WTC11 (cell line): ENCODE data around the gene EIF2S3. TPM values are rescaled to one million over a fixed set of nuclear protein-coding genes. Genes with fewer than 3 reads are reported as not detected.
"Not testable (repeated sequence)": the region's sequence is repeated elsewhere in the genome, so short reads cannot be mapped to it uniquely, and the experiment has no call there.

Source experiments
- ATAC-seq: fragments of 200-7000 bp; cut with Tn5 transposase; 2 replicates; pipeline ENCODE4 v1.10.0; 2021; ENCODE audit warnings: mild to moderate bottlenecking, moderate library complexity
- CTCF ChIA-PET: fragments of 300-600 bp; sonication (Branson Sonifier 250); formaldehyde crosslinking; loops from one replicate; lab custom pipeline; 2021; ENCODE audit warnings: antibody characterized with exemption; lab: Charles Lee
- POLR2A ChIA-PET: fragments of 350-600 bp; sonication (Branson Sonifier 250); formaldehyde crosslinking; loops from one replicate; lab custom pipeline; 2021; ENCODE audit warnings: antibody characterized with exemption; lab: Charles Lee
- DNase-seq: peaks from one replicate; pipeline ENCODE4 v3.0.0; 2021; ENCODE audit warnings: low spot score
- H3K27ac Mint-ChIP-seq: 2 replicates; pipeline ENCODE4 v1.8.0; 2021; ENCODE audit warnings: mixed read lengths
- H3K27me3 Mint-ChIP-seq: 2 replicates; pipeline ENCODE4 v1.8.0; 2021; ENCODE audit warnings: low read depth, mild to moderate bottlenecking, moderate library complexity, mixed read lengths
- H3K36me3 Mint-ChIP-seq: 2 replicates; pipeline ENCODE4 v1.8.0; 2021; ENCODE audit warnings: mixed read lengths
- H3K4me1 Mint-ChIP-seq: 2 replicates; pipeline ENCODE4 v1.8.0; 2022; ENCODE audit warnings: mixed read lengths
- H3K4me3 Mint-ChIP-seq: 2 replicates; pipeline ENCODE4 v1.8.0; 2021; ENCODE audit warnings: mild to moderate bottlenecking, moderate library complexity, mixed read lengths
- H3K9me3 Mint-ChIP-seq: 2 replicates; pipeline ENCODE4 v1.8.0; 2021; ENCODE audit warnings: mixed read lengths
- ELF4 ChIP-seq: sonication (generic); formaldehyde crosslinking; IDR thresholded peaks from 2 replicates; pipeline ENCODE4 v1.8.1; 2022; ENCODE audit warnings: low read depth, mild to moderate bottlenecking, moderate library complexity, missing genetic modification reagents
- FOXK1 ChIP-seq: sonication (generic); formaldehyde crosslinking; IDR thresholded peaks from 2 replicates; pipeline ENCODE4 v1.8.0; 2022; ENCODE audit warnings: mild to moderate bottlenecking, moderate library complexity, missing genetic modification reagents
- GTF2I ChIP-seq: fragments of 250-450 bp; sonication (Bioruptor Pico); conservative IDR thresholded peaks from 2 replicates; pipeline ENCODE4 v1.4.0; 2021; ENCODE audit warnings: mild to moderate bottlenecking
- JAZF1 ChIP-seq: fragments of 250-450 bp; sonication (Bioruptor Pico); IDR thresholded peaks from 2 replicates; pipeline ENCODE4 v1.9.0; 2021; ENCODE audit warnings: moderate library complexity, mild to moderate bottlenecking, inconsistent platforms
- JUN ChIP-seq: sonication (generic); formaldehyde crosslinking; IDR thresholded peaks from 2 replicates; pipeline ENCODE4 v1.8.0; 2023; ENCODE audit warnings: mild to moderate bottlenecking, missing genetic modification reagents
- NFATC4 ChIP-seq: fragments of 250-450 bp; sonication (Bioruptor Pico); IDR thresholded peaks from 2 replicates; pipeline ENCODE4 v1.9.0; 2021; ENCODE audit warnings: mild to moderate bottlenecking
- NR1H2 ChIP-seq: sonication (generic); formaldehyde crosslinking; IDR thresholded peaks from 2 replicates; pipeline ENCODE4 v1.9.0; 2021; ENCODE audit warnings: mild to moderate bottlenecking, moderate library complexity, missing genetic modification reagents
- SMAD4 ChIP-seq: sonication (generic); formaldehyde crosslinking; IDR thresholded peaks from 2 replicates; pipeline ENCODE4 v1.8.0; 2022; ENCODE audit warnings: mild to moderate bottlenecking, missing genetic modification reagents
- SP1 ChIP-seq: sonication (generic); formaldehyde crosslinking; conservative IDR thresholded peaks from 2 replicates; pipeline ENCODE4 v1.8.1; 2022; ENCODE audit warnings: missing genetic modification reagents
- ZBTB21 ChIP-seq: sonication (generic); formaldehyde crosslinking; IDR thresholded peaks from 2 replicates; pipeline ENCODE4 v1.8.1; 2023; ENCODE audit warnings: mild to moderate bottlenecking, missing genetic modification reagents, borderline replicate concordance
- ZNF671 ChIP-seq: fragments of 250-450 bp; sonication (Bioruptor Pico); IDR thresholded peaks from 2 replicates; pipeline ENCODE4 v1.8.0; 2021; ENCODE audit warnings: mild to moderate bottlenecking
- total RNA-seq: library from RNA; stranded (reverse); gene quantifications from 3 replicates; pipeline ENCODE4 v1.2.3, GENCODE V29; 2021
- TF ChIP-seq, protein P1 (sequence below): sonication (generic); formaldehyde crosslinking; IDR thresholded peaks from 2 replicates; pipeline ENCODE4 v1.8.1; 2023; ENCODE audit warnings: mild to moderate bottlenecking, missing genetic modification reagents
- TF ChIP-seq, protein P2 (sequence below): fragments of 200-600 bp; IDR thresholded peaks from 2 replicates; pipeline ENCODE4 v1.8.0; 2022; ENCODE audit warnings: antibody characterized with exemption
- TF ChIP-seq, protein P3 (sequence below): sonication (generic); formaldehyde crosslinking; IDR thresholded peaks from 2 replicates; pipeline ENCODE4 v1.8.1; 2022; ENCODE audit warnings: mild to moderate bottlenecking, moderate library complexity, missing genetic modification reagents
- TF ChIP-seq, protein P4 (sequence below): sonication (generic); formaldehyde crosslinking; IDR thresholded peaks from 2 replicates; pipeline ENCODE4 v1.8.1; 2022; ENCODE audit warnings: missing genetic modification reagents, borderline replicate concordance
- TF ChIP-seq, protein P5 (sequence below): fragments of 250-450 bp; sonication (Bioruptor Pico); conservative IDR thresholded peaks from 2 replicates; pipeline ENCODE4 v1.9.0; 2021; ENCODE audit warnings: mild to moderate bottlenecking
- TF ChIP-seq, protein P6 (sequence below): sonication (generic); formaldehyde crosslinking; IDR thresholded peaks from 2 replicates; pipeline ENCODE4 v1.8.1; 2023; ENCODE audit warnings: mild to moderate bottlenecking, missing genetic modification reagents, moderate library complexity

Gene EIF2S3
- total RNA-seq, 1 experiment from 2014 or later = 299 TPM

DNA sequence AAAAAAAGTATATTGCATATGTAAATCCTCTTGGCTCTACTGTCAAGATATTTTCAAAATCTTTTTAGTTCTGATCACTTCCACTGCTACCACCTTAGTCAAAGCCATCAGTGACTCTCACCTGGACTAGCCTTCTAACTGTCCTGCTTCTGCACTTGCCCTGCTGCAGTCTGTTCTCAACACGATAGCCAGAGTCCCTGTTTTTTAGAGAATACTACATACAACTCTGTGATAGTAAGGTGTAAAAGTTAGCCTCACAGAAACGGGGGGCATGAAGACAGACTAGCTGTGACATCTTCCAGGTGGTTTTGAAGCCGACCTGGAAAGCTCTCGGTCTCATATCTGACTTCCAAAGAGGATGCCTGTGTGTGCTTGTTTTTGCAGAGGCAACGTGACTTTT is 24.7 kb downstream of the EIF2S3 start (continued):
- TF ChIP-seq, protein P1, sequence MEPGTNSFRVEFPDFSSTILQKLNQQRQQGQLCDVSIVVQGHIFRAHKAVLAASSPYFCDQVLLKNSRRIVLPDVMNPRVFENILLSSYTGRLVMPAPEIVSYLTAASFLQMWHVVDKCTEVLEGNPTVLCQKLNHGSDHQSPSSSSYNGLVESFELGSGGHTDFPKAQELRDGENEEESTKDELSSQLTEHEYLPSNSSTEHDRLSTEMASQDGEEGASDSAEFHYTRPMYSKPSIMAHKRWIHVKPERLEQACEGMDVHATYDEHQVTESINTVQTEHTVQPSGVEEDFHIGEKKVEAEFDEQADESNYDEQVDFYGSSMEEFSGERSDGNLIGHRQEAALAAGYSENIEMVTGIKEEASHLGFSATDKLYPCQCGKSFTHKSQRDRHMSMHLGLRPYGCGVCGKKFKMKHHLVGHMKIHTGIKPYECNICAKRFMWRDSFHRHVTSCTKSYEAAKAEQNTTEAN (CRISPR knock-in tag) = no peak
- TF ChIP-seq, protein P2, sequence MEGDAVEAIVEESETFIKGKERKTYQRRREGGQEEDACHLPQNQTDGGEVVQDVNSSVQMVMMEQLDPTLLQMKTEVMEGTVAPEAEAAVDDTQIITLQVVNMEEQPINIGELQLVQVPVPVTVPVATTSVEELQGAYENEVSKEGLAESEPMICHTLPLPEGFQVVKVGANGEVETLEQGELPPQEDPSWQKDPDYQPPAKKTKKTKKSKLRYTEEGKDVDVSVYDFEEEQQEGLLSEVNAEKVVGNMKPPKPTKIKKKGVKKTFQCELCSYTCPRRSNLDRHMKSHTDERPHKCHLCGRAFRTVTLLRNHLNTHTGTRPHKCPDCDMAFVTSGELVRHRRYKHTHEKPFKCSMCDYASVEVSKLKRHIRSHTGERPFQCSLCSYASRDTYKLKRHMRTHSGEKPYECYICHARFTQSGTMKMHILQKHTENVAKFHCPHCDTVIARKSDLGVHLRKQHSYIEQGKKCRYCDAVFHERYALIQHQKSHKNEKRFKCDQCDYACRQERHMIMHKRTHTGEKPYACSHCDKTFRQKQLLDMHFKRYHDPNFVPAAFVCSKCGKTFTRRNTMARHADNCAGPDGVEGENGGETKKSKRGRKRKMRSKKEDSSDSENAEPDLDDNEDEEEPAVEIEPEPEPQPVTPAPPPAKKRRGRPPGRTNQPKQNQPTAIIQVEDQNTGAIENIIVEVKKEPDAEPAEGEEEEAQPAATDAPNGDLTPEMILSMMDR = no peak
- TF ChIP-seq SMAD4 (CRISPR knock-in tag) (no peak), ZBTB21 (no peak), NFATC4 (no peak), ZNF671 (CRISPR knock-in tag) (no peak), GTF2I (CRISPR knock-in tag) (no peak)

DNA sequence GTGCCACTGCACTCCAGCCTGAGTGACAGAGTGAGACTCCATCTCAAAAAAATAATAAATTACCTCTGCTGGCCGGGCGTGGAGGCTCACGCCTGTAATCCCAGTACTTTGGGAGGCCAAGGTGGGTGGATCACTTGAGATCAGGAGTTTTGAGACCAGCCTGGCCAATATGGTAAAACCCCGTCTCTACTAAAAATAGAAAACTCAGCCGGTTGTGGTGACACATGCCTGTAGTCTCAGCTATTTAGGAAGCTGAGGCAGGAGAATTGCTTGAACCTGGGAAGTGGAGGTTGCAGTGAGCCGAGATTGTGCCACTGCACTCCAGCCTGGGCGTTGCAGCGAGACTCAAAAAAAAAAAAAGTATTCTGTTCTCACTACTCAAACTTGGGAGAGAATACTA is 25.5 kb downstream of the EIF2S3 start:
- CTCF ChIA-PET = interaction anchor here (1.4 kb wide), 1 partner anchor 25 kb away, joined by 3 read pairs; the partner anchor contains the start of gene EIF2S3
- H3K27me3 Mint-ChIP-seq, ATAC-seq, H3K4me1 Mint-ChIP-seq, DNase-seq, H3K9me3 Mint-ChIP-seq, POLR2A ChIA-PET, H3K4me3 Mint-ChIP-seq, H3K27ac Mint-ChIP-seq: not testable (repeated sequence)
- peaks cover 24% of the 10 kb centered on the region for H3K36me3 Mint-ChIP-seq

DNA sequence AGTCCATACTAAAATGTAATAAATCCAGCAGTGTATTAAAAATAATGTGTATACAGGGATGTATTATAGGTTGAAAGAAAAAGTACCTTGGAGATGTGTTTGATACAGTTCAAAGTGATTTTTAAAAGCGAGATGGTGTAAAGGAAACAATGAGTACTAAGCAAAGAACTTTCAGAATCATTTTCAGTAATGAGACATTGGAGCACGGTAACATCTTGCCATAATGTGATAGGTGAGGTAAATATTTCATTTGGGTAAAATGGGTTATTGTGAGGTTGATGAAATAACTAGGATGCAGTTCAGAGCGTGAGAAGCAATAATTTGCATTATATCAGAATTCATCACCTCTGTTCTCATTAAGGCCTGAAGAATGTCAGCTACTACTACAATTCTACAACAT is 25.9 kb downstream of the EIF2S3 start:
- no peak overlapping the region for H3K4me3 Mint-ChIP-seq
- ChIA-PET CTCF (interaction anchor here (1.5 kb wide), 1 partner anchor 27 kb away, joined by 6 read pairs; no protein-coding TSS in a partner anchor), POLR2A (no interaction called here)
- H3K36me3 Mint-ChIP-seq = peaks cover 20% of the 10 kb centered on the region
- no peak overlapping the region; the same call in 1 of the 2 replicates for H3K27ac Mint-ChIP-seq
- H3K9me3 Mint-ChIP-seq = no peaks in the 10 kb centered on the region
- H3K27me3 Mint-ChIP-seq = no peaks in the 10 kb centered on the region
- DNase-seq (no peak), ATAC-seq (no peak)
- TF ChIP-seq ZBTB21 = no peak
- TF ChIP-seq SMAD4 (CRISPR knock-in tag) = no peak
- TF ChIP-seq JAZF1 (CRISPR knock-in tag) = no peak
- no peak for TF ChIP-seq NR1H2 (CRISPR knock-in tag)
- TF ChIP-seq SP1 (CRISPR knock-in tag) = no peak
- no peak for TF ChIP-seq NFATC4
- TF ChIP-seq, protein P3, sequence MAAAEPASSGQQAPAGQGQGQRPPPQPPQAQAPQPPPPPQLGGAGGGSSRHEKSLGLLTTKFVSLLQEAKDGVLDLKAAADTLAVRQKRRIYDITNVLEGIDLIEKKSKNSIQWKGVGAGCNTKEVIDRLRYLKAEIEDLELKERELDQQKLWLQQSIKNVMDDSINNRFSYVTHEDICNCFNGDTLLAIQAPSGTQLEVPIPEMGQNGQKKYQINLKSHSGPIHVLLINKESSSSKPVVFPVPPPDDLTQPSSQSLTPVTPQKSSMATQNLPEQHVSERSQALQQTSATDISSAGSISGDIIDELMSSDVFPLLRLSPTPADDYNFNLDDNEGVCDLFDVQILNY (CRISPR knock-in tag) = no peak
- no peak for TF ChIP-seq JUN (CRISPR knock-in tag)
- TF ChIP-seq, protein P4, sequence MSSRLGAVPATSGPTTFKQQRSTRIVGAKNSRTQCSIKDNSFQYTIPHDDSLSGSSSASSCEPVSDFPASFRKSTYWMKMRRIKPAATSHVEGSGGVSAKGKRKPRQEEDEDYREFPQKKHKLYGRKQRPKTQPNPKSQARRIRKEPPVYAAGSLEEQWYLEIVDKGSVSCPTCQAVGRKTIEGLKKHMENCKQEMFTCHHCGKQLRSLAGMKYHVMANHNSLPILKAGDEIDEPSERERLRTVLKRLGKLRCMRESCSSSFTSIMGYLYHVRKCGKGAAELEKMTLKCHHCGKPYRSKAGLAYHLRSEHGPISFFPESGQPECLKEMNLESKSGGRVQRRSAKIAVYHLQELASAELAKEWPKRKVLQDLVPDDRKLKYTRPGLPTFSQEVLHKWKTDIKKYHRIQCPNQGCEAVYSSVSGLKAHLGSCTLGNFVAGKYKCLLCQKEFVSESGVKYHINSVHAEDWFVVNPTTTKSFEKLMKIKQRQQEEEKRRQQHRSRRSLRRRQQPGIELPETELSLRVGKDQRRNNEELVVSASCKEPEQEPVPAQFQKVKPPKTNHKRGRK (CRISPR knock-in tag) = no peak
- TF ChIP-seq, protein P5, sequence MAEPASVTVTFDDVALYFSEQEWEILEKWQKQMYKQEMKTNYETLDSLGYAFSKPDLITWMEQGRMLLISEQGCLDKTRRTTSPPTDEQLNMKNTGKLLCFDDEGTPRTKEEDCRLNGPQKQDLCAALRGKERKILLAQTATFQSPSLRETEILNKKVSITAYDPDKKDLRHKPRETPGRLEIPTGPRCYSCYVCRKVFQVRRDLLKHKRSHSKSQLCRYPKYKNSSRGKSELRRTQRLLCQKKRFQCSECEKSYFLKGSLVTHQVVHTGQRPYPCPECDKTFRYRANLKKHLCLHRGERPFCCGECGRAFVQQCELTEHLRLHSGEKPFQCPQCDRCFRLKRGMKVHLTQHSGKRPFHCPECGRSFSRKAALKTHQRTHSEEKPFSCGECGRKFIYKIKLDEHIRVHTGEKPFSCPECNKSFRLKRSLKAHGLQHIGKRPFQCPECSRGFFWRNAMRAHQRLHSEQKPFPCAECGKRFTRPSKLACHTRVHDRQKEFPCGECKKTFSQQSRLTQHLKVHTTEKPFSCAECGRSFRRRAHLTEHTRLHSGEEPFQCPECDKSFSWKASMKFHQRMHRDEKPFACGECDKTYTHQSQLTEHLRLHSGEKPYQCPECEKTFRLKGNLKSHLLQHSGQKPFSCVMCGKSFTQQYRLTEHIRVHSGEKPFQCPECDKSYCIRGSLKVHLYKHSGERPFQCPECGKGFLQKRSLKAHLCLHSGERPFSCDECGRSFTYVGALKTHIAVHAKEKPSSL (CRISPR knock-in tag) = no peak
- TF ChIP-seq ELF4 (CRISPR knock-in tag) = no peak
- TF ChIP-seq FOXK1 (CRISPR knock-in tag) = no peak
- TF ChIP-seq, protein P6, sequence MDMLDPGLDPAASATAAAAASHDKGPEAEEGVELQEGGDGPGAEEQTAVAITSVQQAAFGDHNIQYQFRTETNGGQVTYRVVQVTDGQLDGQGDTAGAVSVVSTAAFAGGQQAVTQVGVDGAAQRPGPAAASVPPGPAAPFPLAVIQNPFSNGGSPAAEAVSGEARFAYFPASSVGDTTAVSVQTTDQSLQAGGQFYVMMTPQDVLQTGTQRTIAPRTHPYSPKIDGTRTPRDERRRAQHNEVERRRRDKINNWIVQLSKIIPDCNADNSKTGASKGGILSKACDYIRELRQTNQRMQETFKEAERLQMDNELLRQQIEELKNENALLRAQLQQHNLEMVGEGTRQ (CRISPR knock-in tag) = no peak
- H3K4me1 Mint-ChIP-seq = peaks cover 3% of the 10 kb centered on the region; the same call in 1 of the 2 replicates
